C4-2B (cell line): ENCODE results near the gene ASAP2.

Experiments
- H3K27ac ChIP-seq: fragments of 450-650 bp; 2 replicates; pipeline ENCODE4 v1.5.1; 2017
- CTCF ChIP-seq: fragments of 450-650 bp; conservative IDR thresholded peaks from 2 replicates; pipeline ENCODE4 v1.5.1; 2017; ENCODE audit warnings: mild to moderate bottlenecking
- ZFX ChIP-seq: fragments of 450-650 bp; IDR thresholded peaks from 2 replicates; pipeline ENCODE4 v1.6.1; 2017

ASAP2 gene

DNA sequence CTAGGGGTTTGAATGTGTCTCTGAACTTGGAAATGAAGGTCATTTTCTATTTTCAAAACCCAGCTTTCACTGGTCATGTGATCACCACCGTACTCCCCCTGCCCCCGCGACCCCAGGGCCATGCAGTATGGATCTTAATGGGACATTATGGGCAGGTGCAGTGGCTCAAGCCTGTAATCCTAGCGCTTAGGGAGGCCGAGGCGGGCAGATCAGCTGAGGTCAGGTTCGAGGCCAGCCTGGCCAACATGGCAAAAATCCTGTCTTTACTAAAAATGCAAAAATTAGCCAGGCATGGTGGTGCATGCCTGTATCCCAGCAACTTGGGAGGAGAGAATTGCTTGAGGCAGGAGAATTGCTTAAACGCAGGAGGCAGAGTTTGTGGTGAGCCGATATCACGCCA is 139.4 kb downstream of the ASAP2 start:
- TF ChIP-seq CTCF = no peak
- TF ChIP-seq ZFX = no peak
- H3K27ac ChIP-seq = no peak overlapping the region

- H3K27ac ChIP-seq = peak overlapping the region; percentile 70
- TF ChIP-seq ZFX (no peak), CTCF (no peak)
Observed at GRCh38 chr2:9346885-9347284, 140.3 kb downstream of the ASAP2 start.

DNA sequence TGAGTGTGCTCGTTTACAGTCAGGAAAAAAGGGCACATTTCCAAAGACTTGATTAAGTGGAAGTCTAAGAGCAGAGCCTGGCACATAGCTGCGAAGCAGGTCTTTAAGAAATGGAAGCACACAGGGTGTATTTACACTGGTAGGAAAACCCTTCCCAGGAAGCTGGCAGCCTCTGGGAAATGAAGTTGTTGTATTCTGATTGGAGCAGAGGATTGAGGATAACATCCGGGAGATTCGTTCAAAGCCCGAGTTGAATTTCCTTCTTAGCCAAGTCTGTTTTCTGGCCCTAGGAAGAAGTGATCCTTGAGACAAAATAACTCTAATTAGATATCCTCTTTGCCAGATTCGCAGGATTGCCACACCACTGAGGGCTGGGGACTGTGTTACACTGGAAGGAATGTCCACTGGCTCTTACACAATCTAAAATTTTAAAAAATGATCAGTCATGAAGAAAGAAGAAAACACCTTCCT is 140.8 kb downstream of the ASAP2 start:
- peak overlapping the region; percentile 70 for H3K27ac ChIP-seq
- no peak for TF ChIP-seq ZFX
- no peak for TF ChIP-seq CTCF

DNA sequence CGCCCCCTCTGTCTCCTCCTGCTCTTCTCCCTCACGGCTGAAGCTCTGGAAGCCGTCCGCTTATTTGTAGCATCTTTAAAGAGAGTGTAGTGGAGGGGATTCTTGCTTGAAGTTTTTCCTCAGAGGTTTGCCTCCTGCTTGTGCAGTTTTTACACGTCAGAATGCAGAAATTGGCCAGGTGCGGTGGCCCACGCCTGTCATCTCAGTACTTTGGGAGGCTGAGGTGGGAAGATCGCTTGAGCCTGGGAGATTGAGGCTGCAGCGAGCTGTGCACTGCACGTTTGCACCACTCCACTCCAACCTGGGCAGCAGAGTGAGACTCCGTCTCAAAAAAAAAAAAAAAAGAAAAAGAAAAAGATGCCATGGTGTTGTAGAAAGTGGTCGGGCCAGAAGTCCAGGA is 147.7 kb downstream of the ASAP2 start:
- H3K27ac ChIP-seq = no peak overlapping the region
- TF ChIP-seq ZFX = no peak
- no peak for TF ChIP-seq CTCF

- TF ChIP-seq CTCF (no peak), ZFX (no peak)
- H3K27ac ChIP-seq = no peak overlapping the region
Observed at GRCh38 chr2:9355270-9355669, 148.7 kb downstream of the ASAP2 start.

GRCh38 chr2:9355716-9356115 is 149.1 kb downstream of the ASAP2 start:
- TF ChIP-seq ZFX (no peak), CTCF (no peak)

DNA sequence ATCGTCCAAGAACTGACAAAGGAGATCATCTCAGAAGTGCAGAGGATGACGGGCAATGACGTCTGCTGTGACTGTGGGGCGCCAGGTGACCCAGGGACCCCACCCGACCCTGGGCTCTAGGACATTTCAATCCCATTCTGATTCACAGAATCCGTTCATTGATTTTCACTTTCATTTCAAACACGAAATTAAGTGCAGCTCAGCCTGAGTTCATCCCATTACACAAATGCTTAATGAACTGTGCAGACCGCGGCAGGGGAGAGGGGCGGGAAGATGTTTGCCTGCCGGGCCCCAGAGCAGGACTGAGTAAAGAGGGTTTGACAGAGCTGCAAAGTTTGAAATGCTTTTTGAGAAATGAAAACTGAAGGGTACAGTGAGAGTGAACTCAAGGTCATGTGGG is 149.6 kb downstream of the ASAP2 start:
- H3K27ac ChIP-seq = no peak overlapping the region
- TF ChIP-seq ZFX (no peak), CTCF (no peak)

More at GRCh38 chr2:9355716-9356115, 149.1 kb downstream of the ASAP2 start:
- no peak overlapping the region for H3K27ac ChIP-seq

- TF ChIP-seq CTCF (no peak), ZFX (no peak)
- no peak overlapping the region for H3K27ac ChIP-seq
Observed at GRCh38 chr2:9358846-9359245, 152.2 kb downstream of the ASAP2 start.
